ENCODE measurements around the gene KREMEN1. TPM values are rescaled to one million over a fixed set of nuclear protein-coding genes. Genes with fewer than 3 reads are reported as not detected.

Gene KREMEN1
- total and polyA plus RNA-seq, 2 donors, result 10.7 to 14.2 TPM

- no peaks in the 10 kb centered on the region for H3K9me3 ChIP-seq (ENCODE audit: control insufficient read depth in 2 of 2, insufficient read depth in 1 of 2, low read length in 1 of 2)
- 93% methylated on average over 2 of the region's 2 CpGs for WGBS
Measured at GRCh38 chr22:29105468-29105867, 32.6 kb downstream of the KREMEN1 start.

DNA sequence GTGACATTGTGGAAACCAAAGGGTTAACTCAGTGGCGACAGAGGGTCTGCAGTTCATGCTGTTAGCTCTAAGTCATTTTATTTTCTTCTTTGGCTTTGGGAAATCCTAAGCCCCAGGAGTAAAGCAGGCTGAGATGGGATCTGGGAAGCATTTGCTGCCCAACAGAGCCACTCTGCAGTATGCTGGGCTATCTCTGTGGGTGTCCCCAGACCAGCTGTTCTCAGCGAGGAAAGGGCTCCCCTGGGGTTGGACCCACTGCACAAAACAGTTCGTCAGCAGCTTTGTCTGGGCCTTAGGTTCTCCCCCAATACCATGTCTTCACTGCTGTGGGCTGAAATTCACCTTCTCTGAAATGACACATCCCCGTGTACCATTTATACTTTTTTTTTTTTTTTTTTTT is 34.0 kb downstream of the KREMEN1 start:
- no peaks in the 10 kb centered on the region for H3K27me3 ChIP-seq (ENCODE audit: control insufficient read depth in 2 of 2, insufficient read depth in 1 of 2, low read length in 1 of 2)
- WGBS, result 63% methylated on average over 4 of the region's 4 CpGs

More at GRCh38 chr22:29105468-29105867, 32.6 kb downstream of the KREMEN1 start:
- no peak overlapping the region for H3K4me3 ChIP-seq (ENCODE audit: low read length in 2 of 2)
- no peaks in the 10 kb centered on the region for H3K4me1 ChIP-seq (ENCODE audit: control insufficient read depth in 2 of 2, insufficient read depth in 2 of 2, low read length in 2 of 2)
- H3K27ac ChIP-seq (ENCODE audit: low read depth in 1 of 2, low read length in 1 of 2), result no peak overlapping the region
- H3K36me3 ChIP-seq (ENCODE audit: control insufficient read depth in 2 of 2, insufficient read depth in 2 of 2, low read length in 1 of 2), result peaks cover 7 to 13% of the 10 kb centered on the region in 2 donors
- H3K27me3 ChIP-seq (ENCODE audit: control insufficient read depth in 2 of 2, insufficient read depth in 1 of 2, low read length in 1 of 2), result no peaks in the 10 kb centered on the region
- no peak for DNase-seq (ENCODE audit: low read depth in 6 of 9, low spot score in 9 of 9)

GRCh38 chr22:29108137-29108536 is 35.3 kb downstream of the KREMEN1 start:
- Histone ChIP-seq H3K36me3 (ENCODE audit: control insufficient read depth in 2 of 2, insufficient read depth in 2 of 2, low read length in 1 of 2) (peaks cover 3% of the 10 kb centered on the region in 2 donors), H3K9me3 (ENCODE audit: control insufficient read depth in 2 of 2, insufficient read depth in 1 of 2, low read length in 1 of 2) (no peaks in the 10 kb centered on the region), H3K27me3 (ENCODE audit: control insufficient read depth in 2 of 2, insufficient read depth in 1 of 2, low read length in 1 of 2) (no peaks in the 10 kb centered on the region), H3K27ac (ENCODE audit: low read depth in 1 of 2, low read length in 1 of 2) (no peak overlapping the region), H3K4me3 (ENCODE audit: low read length in 2 of 2) (no peak overlapping the region), H3K4me1 (ENCODE audit: control insufficient read depth in 2 of 2, insufficient read depth in 2 of 2, low read length in 2 of 2) (no peaks in the 10 kb centered on the region)
- WGBS, result 98% methylated on average over 5 of the region's 5 CpGs
- DNase-seq (ENCODE audit: low read depth in 6 of 9, low spot score in 9 of 9), result no peak

More for the DNA sequence above, 34.0 kb downstream of the KREMEN1 start:
- no peak overlapping the region for H3K4me3 ChIP-seq (ENCODE audit: low read length in 2 of 2)
- H3K27ac ChIP-seq (ENCODE audit: low read depth in 1 of 2, low read length in 1 of 2), result no peak overlapping the region
- peaks cover 3 to 9% of the 10 kb centered on the region in 2 donors for H3K36me3 ChIP-seq (ENCODE audit: control insufficient read depth in 2 of 2, insufficient read depth in 2 of 2, low read length in 1 of 2)
- no peaks in the 10 kb centered on the region for H3K4me1 ChIP-seq (ENCODE audit: control insufficient read depth in 2 of 2, insufficient read depth in 2 of 2, low read length in 2 of 2)
- DNase-seq (ENCODE audit: low read depth in 6 of 9, low spot score in 9 of 9), result no peak
- H3K9me3 ChIP-seq (ENCODE audit: control insufficient read depth in 2 of 2, insufficient read depth in 1 of 2, low read length in 1 of 2), result no peaks in the 10 kb centered on the region

DNA sequence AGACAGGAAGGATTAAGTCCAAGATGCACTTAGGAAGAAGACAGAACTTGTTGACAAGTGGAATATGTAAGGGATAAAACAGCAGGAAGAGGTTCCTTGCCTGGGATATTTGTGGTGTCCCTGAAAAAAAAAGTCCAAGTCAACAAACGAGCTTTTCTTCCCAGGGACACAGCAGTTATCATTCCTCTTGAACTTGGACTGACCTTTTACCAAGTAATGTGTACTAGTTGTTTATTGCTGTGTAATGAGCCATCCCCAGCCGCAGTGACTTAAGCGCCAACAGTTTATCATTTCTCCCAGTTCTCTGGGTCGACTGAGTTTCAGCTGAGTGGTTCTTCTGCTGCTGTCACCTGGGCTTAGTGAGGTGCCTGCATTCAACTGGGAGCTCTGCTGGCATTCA is 37.0 kb downstream of the KREMEN1 start:
- Histone ChIP-seq H3K27me3 (ENCODE audit: control insufficient read depth in 2 of 2, insufficient read depth in 1 of 2, low read length in 1 of 2) (no peaks in the 10 kb centered on the region), H3K4me3 (ENCODE audit: low read length in 2 of 2) (no peak overlapping the region), H3K27ac (ENCODE audit: low read depth in 1 of 2, low read length in 1 of 2) (no peak overlapping the region), H3K36me3 (ENCODE audit: control insufficient read depth in 2 of 2, insufficient read depth in 2 of 2, low read length in 1 of 2) (peaks cover 3% of the 10 kb centered on the region in 2 donors), H3K9me3 (ENCODE audit: control insufficient read depth in 2 of 2, insufficient read depth in 1 of 2, low read length in 1 of 2) (no peaks in the 10 kb centered on the region), H3K4me1 (ENCODE audit: control insufficient read depth in 2 of 2, insufficient read depth in 2 of 2, low read length in 2 of 2) (no peaks in the 10 kb centered on the region)
- no peak for DNase-seq (ENCODE audit: low read depth in 6 of 9, low spot score in 9 of 9)
- 96% methylated on average over 4 of the region's 4 CpGs for WGBS

DNA sequence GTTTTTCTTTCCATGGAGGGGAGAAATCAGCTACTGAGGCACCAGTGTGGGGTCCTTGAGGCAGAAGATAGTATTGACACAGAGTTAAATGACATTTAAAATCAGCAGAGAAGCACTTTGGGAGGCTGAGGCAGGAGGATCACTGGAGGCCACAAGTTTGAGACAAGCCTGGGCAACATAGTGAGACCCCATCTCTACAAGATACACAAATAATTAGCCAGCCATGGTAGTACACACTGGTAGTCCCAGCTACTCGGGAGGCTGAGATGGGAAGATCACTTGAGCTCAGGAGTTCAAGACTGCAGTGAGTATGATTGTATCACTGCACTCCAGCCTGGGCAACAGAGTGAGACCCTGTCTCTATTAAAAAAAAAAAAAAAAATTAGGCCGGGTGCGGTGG is 38.1 kb downstream of the KREMEN1 start:
- WGBS, result 100% methylated on average over 3 of the region's 3 CpGs
- H3K9me3 ChIP-seq (ENCODE audit: control insufficient read depth in 2 of 2, insufficient read depth in 1 of 2, low read length in 1 of 2), result no peaks in the 10 kb centered on the region
- peaks cover 3% of the 10 kb centered on the region in 2 donors for H3K36me3 ChIP-seq (ENCODE audit: control insufficient read depth in 2 of 2, insufficient read depth in 2 of 2, low read length in 1 of 2)
- DNase-seq (ENCODE audit: low read depth in 6 of 9, low spot score in 9 of 9), result no peak
- H3K4me3 ChIP-seq (ENCODE audit: low read length in 2 of 2), result no peak overlapping the region
- no peaks in the 10 kb centered on the region for H3K4me1 ChIP-seq (ENCODE audit: control insufficient read depth in 2 of 2, insufficient read depth in 2 of 2, low read length in 2 of 2)
- H3K27me3 ChIP-seq (ENCODE audit: control insufficient read depth in 2 of 2, insufficient read depth in 1 of 2, low read length in 1 of 2), result no peaks in the 10 kb centered on the region
- no peak overlapping the region for H3K27ac ChIP-seq (ENCODE audit: low read depth in 1 of 2, low read length in 1 of 2)

DNA sequence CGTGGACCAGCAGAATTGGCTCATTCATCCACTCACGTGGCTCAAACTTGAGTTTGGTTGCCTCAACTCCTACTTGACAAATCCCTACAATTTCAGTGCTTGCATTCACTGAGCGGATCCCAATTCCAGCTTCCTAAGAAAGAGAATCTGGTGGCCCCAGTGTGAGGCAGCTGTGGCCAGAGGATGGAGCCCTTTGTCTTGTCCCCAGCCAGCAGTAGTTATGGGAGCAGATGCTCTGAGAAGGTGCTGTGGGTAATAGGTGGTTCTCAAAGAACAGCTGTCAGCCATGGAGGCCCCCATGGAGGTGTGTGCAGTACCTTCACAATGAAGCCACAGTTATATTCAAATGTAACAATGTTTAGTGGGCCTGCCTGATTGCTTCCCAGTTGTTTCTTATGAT is 39.3 kb downstream of the KREMEN1 start:
- Histone ChIP-seq H3K27me3 (ENCODE audit: control insufficient read depth in 2 of 2, insufficient read depth in 1 of 2, low read length in 1 of 2) (no peaks in the 10 kb centered on the region), H3K27ac (ENCODE audit: low read depth in 1 of 2, low read length in 1 of 2) (no peak overlapping the region), H3K9me3 (ENCODE audit: control insufficient read depth in 2 of 2, insufficient read depth in 1 of 2, low read length in 1 of 2) (no peaks in the 10 kb centered on the region), H3K4me3 (ENCODE audit: low read length in 2 of 2) (no peak overlapping the region), H3K36me3 (ENCODE audit: control insufficient read depth in 2 of 2, insufficient read depth in 2 of 2, low read length in 1 of 2) (peaks cover 0 to 3% of the 10 kb centered on the region in 2 donors), H3K4me1 (ENCODE audit: control insufficient read depth in 2 of 2, insufficient read depth in 2 of 2, low read length in 2 of 2) (no peaks in the 10 kb centered on the region)
- DNase-seq (ENCODE audit: low read depth in 6 of 9, low spot score in 9 of 9), result no peak
- 95% methylated on average over 3 of the region's 3 CpGs for WGBS

GRCh38 chr22:29112681-29113080 is 39.8 kb downstream of the KREMEN1 start:
- Histone ChIP-seq H3K9me3 (ENCODE audit: control insufficient read depth in 2 of 2, insufficient read depth in 1 of 2, low read length in 1 of 2) (no peaks in the 10 kb centered on the region), H3K4me1 (ENCODE audit: control insufficient read depth in 2 of 2, insufficient read depth in 2 of 2, low read length in 2 of 2) (no peaks in the 10 kb centered on the region), H3K4me3 (ENCODE audit: low read length in 2 of 2) (no peak overlapping the region), H3K27me3 (ENCODE audit: control insufficient read depth in 2 of 2, insufficient read depth in 1 of 2, low read length in 1 of 2) (no peaks in the 10 kb centered on the region), H3K36me3 (ENCODE audit: control insufficient read depth in 2 of 2, insufficient read depth in 2 of 2, low read length in 1 of 2) (peaks cover 0 to 3% of the 10 kb centered on the region in 2 donors), H3K27ac (ENCODE audit: low read depth in 1 of 2, low read length in 1 of 2) (peak overlapping the region in 1 of 2 donors; percentile 6)
- 93% methylated on average over 7 of the region's 7 CpGs for WGBS
- DNase-seq (ENCODE audit: low read depth in 6 of 9, low spot score in 9 of 9), result no peak

GRCh38 chr22:29113319-29113718 is 40.5 kb downstream of the KREMEN1 start:
- Histone ChIP-seq H3K27ac (ENCODE audit: low read depth in 1 of 2, low read length in 1 of 2) (no peak overlapping the region), H3K4me1 (ENCODE audit: control insufficient read depth in 2 of 2, insufficient read depth in 2 of 2, low read length in 2 of 2) (no peaks in the 10 kb centered on the region), H3K36me3 (ENCODE audit: control insufficient read depth in 2 of 2, insufficient read depth in 2 of 2, low read length in 1 of 2) (peaks cover 3 to 4% of the 10 kb centered on the region in 2 donors), H3K27me3 (ENCODE audit: control insufficient read depth in 2 of 2, insufficient read depth in 1 of 2, low read length in 1 of 2) (no peaks in the 10 kb centered on the region), H3K9me3 (ENCODE audit: control insufficient read depth in 2 of 2, insufficient read depth in 1 of 2, low read length in 1 of 2) (no peaks in the 10 kb centered on the region), H3K4me3 (ENCODE audit: low read length in 2 of 2) (no peak overlapping the region)
- no peak for DNase-seq (ENCODE audit: low read depth in 6 of 9, low spot score in 9 of 9)
- 97% methylated on average over 4 of the region's 4 CpGs for WGBS

GRCh38 chr22:29114392-29114791 is 41.6 kb downstream of the KREMEN1 start:
- 74% methylated on average over 4 of the region's 4 CpGs for WGBS
- Histone ChIP-seq H3K36me3 (ENCODE audit: control insufficient read depth in 2 of 2, insufficient read depth in 2 of 2, low read length in 1 of 2) (peaks cover 3 to 4% of the 10 kb centered on the region in 2 donors), H3K4me1 (ENCODE audit: control insufficient read depth in 2 of 2, insufficient read depth in 2 of 2, low read length in 2 of 2) (no peaks in the 10 kb centered on the region), H3K27me3 (ENCODE audit: control insufficient read depth in 2 of 2, insufficient read depth in 1 of 2, low read length in 1 of 2) (no peaks in the 10 kb centered on the region), H3K4me3 (ENCODE audit: low read length in 2 of 2) (no peak overlapping the region), H3K9me3 (ENCODE audit: control insufficient read depth in 2 of 2, insufficient read depth in 1 of 2, low read length in 1 of 2) (no peaks in the 10 kb centered on the region), H3K27ac (ENCODE audit: low read depth in 1 of 2, low read length in 1 of 2) (no peak overlapping the region)
- DNase-seq (ENCODE audit: low read depth in 6 of 9, low spot score in 9 of 9), result no peak
